Limb (tissue), 2 donors: ENCODE measurements around the gene HINFP.
"Not testable (repeated sequence)": the region's sequence is repeated elsewhere in the genome, so short reads cannot be mapped to it uniquely, and the experiment has no call there.

Experiments
- DNase-seq, 2 donors: peaks; one replicate each; pipeline ENCODE4 v3.0.0-alpha.2; 2016; ENCODE audit errors: extremely low spot score in 2 of 2

HINFP gene

DNA sequence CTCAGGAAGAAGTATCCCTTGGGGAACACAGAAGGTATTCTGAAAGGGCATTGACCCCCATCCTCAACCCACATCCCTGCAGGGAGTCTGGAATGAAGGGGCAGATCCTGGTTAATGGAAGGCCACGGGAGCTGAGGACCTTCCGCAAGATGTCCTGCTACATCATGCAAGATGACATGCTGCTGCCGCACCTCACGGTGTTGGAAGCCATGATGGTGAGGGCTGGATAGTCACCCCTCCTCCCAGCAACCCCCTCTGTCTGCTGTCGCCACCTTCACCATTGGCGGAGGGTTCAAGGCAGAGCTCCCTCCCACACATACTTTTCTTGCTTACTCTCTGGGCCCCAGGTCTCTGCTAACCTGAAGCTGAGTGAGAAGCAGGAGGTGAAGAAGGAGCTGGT, 32.8 kb downstream of the HINFP start:
- DNase-seq, result no peak

DNA sequence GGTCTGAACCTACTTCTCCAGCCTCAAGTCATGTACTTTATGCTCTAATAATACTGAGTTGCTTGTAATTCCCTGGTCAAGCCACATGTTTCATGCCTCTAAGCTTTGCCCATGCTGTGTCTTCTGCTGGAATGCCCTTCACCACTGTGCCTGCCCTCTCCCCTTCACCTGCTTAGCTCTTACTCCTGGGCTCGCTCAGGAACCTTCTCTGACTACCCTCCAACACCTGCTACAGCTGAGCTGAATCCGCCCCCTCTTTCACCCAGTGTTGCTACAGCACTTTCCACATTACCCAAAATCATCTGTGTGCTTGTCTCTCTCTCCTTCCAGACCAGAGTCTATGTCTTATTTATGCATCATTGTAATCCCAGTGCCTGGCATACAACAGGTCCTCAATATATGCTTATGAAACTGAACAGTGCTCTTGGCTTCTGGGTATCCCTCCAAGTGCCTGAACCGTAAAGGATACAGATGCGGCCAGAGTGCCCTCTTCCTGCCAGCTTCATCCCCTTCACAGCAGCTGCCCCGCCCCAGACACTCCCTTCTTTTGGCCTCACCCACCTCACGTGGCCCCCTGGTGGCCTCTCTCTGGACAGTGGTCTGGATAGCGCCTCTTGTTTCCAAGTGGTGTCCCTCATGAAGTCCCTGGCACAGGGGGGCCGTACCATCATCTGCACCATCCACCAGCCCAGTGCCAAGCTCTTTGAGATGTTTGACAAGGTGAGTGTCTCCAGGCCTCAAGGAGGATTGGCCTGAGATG, 34.5 kb downstream of the HINFP start:
- no peak for DNase-seq

GRCh38 chr11:119156496-119156895, 35.1 kb downstream of the HINFP start:
- no peak for DNase-seq

DNA sequence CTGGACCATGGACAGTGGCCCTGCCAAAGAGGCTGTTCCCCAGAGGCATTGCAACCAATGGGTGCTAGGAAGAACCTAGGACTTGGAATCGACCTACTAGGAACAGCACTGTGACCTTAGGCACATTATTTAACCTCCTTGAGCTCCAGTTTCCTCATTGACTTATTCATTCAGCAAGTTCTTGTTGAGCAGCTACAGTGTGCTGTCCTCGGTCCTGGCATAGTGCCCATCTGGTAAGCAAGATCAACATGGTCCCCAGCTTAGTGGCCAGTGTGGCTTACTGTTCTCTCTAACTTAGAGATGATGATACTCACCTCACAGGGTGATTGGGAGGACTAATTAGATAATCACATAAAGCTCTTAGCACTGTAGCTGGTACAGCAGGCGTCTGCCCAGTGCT, 35.7 kb downstream of the HINFP start:
- no peak for DNase-seq

DNA sequence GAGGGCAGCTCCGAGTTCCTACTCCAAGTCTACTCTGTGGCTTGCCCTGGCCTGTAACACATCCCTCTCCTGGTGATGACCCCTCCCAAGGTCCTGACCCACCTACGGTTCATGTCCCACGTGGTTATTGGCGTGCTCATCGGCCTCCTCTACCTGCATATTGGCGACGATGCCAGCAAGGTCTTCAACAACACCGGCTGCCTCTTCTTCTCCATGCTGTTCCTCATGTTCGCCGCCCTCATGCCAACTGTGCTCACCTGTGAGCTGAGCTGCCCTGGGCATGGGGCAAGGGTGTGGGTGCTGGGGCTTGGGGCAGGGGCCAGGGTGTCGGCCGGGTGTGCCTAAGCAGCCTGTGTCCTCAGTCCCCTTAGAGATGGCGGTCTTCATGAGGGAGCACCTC, 37.1 kb downstream of the HINFP start:
- DNase-seq, result no peak

GRCh38 chr11:119160151-119160550, 38.8 kb downstream of the HINFP start:
- no peak for DNase-seq

DNA sequence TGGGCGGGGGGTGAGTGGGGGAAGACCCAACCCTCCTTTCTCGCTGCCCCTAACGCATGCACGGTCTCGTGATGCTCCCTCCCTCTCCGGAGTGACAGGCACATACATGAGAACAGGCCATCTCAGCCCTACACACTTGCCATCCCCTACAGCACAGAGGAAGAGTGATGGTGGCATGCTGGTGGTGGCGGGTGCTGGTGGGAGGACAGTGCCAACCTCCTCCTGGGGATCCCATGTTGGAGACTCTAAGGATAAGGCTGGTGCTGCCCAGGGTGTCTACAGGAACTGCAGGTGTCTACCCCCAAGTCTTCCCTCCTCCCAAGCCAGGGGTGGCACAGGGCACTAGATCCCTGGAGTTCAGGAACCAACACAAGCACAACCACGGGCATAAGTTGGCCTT, 40.5 kb downstream of the HINFP start:
- DNase-seq, result no peak

DNA sequence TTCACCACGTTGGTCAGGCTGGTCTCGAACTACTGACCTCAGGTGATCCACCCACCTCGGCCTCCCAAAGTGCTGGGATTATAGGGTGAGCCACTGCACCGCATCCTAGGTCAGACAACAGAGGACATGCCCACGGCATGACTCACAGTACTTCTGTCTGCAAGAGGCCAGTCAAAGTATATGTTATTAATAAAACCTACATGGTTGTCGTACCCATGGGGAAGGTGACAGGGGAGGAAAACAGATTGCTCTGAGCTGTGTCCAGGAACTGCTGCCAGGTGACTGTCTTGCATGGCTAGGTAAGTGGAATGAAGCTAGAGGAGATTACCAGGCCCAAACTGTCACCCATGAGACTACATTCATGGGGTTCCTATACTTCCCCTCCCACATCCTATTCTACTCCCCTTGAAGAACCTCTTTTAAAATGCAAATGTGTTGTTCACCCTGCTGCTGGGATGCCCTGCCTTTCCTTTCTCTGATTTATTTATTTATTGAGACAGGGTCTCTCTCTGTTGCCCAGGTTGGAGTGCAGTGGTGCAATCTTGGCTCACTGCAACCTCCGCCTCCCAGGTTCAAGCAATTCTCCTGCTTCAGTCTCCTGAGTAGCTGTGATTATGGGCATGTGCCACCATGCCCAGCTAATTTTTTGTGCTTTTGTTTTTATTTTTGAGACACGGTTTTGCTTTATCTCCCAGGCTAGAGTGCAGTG, 45.1 kb downstream of the HINFP start:
- DNase-seq, result no peak

- not testable (repeated sequence) for DNase-seq
Measured at GRCh38 chr11:119167077-119167458, 45.7 kb downstream of the HINFP start.

GRCh38 chr11:119167933-119168332, 46.6 kb downstream of the HINFP start:
- no peak for DNase-seq

DNA sequence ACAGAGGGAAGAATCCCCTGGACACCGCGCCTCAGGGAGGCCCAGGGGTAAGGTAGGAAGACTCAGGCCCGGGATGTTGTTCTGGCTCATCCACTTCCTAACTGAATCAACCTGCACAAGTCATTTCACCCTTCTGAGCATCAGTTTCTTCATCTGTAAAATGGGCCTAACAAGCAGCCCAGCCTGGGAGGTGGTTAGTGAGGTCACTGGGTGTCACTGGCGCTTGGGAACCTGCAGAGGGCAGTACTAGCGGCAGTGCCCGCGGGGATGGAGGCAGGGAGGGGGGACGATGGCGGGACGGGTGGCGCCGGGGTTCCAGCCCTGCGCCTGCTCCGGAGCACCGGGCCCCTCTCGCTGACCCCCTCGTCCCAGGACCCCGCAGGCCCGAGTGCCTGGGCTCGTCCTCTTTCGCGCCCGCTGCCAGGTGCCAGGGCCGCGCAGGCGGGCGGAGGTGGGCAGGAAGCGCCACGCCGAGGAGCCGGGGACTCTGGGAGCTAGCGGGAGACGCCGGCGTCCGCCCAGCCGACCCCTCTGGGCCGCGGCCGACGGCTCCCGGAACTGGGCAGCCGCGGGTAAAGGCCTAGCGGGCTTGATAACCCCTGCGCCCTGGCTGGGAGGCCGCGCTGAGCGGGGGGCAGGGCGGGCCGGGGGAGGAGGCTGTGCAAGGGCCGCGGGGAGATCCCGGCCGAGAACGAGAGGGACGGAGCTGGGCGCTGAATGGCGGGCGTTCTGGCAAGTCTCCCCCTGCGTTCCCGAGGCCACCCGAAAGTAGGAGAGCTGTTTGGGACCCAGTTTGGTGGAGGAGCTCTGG, 47.3 kb downstream of the HINFP start, which contains the start of gene NLRX1:
Gene NLRX1 (plus strand): TSS at position 255 of the 811 bp plus-strand sequence. CDS start 2,679 bp downstream, outside the sequence.
- peak; percentile 75 to 87 for DNase-seq

DNA sequence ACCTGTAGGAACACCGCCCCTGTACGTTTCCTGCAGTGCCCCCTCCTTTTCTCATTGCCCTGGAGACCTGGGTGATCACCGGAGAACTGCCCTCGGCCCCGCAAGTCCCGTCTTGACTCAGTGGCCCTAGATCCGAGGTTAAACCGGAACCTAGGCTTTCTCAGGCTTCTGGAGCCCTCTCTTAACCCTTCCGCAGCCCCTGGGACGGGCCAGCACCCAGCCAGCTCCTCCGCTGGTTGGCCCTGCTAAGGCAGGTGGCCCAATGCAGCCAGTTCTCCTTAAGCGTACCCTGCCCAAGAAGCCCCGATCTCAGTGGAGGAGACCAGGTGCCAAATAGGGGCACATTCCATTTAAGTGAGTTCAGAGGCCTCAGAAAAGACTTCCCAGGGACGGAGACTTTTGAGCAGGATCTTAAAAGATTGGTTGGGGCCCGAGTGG, 47.9 kb downstream of the HINFP start:
- DNase-seq, result peak in 1 of 2 donors; percentile 51

GRCh38 chr11:119172513-119172912, 51.1 kb downstream of the HINFP start:
- DNase-seq, result no peak

- DNase-seq, result no peak
Measured at GRCh38 chr11:119173453-119173852, 52.1 kb downstream of the HINFP start.

GRCh38 chr11:119175493-119176077, 54.2 kb downstream of the HINFP start:
- no peak for DNase-seq

DNA sequence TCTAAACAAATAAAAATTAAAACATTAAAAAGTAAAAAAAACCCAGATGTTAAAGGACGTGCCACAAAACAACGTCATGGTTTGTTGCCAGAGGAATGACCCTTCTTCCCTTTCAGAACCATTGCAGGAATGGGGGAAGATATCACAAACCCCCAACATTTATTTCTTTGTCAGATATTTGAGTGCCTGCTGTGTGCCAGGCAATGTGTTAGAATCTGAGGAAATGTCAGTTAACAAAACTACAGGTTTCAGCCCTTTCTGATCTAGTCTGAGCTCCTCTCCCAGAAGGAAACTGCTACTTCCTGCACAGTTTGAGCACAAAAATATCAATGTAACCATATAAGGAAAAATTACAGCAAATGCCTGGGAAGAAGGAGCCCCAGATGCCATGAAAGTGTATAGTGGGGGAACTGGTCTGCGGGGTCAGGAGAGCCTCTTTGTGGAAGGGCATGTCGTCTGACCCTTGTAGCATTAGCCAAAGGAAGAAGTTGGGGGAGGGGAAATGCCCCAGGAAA, 56.8 kb downstream of the HINFP start:
- DNase-seq, result no peak

DNA sequence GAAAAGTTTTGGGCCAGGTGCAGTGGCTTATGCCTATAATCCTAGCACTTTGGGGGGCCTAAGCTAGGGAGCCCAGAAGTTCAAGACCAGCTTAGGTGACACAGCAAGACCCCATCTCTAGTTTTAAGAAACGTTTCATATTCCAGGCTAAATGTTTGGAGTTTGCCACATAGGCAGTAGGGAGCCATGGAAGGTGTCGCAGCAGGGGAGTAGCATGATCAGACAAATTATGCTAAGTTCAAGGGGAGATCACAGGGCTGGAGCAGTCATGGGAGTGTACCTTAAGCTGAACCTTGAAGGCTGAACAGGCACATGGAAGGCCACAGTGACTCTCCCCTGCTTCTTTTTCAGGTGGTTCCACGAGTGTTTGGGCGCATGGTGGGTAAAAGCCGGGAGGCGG, 58.0 kb downstream of the HINFP start:
- DNase-seq, result no peak

DNA sequence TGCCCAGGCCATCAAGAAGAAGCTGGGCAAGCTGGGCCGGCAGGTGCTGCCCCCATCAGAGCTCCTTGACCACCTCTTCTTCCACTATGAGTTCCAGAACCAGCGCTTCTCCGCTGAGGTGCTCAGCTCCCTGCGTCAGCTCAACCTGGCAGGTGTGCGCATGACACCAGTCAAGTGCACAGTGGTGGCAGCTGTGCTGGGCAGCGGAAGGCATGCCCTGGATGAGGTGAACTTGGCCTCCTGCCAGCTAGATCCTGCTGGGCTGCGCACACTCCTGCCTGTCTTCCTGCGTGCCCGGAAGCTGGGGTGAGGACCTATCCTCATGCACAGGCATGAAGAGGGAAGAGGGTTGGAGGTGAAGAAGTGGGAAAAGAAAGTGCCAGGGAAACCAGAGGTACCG, 58.6 kb downstream of the HINFP start:
- no peak for DNase-seq

DNA sequence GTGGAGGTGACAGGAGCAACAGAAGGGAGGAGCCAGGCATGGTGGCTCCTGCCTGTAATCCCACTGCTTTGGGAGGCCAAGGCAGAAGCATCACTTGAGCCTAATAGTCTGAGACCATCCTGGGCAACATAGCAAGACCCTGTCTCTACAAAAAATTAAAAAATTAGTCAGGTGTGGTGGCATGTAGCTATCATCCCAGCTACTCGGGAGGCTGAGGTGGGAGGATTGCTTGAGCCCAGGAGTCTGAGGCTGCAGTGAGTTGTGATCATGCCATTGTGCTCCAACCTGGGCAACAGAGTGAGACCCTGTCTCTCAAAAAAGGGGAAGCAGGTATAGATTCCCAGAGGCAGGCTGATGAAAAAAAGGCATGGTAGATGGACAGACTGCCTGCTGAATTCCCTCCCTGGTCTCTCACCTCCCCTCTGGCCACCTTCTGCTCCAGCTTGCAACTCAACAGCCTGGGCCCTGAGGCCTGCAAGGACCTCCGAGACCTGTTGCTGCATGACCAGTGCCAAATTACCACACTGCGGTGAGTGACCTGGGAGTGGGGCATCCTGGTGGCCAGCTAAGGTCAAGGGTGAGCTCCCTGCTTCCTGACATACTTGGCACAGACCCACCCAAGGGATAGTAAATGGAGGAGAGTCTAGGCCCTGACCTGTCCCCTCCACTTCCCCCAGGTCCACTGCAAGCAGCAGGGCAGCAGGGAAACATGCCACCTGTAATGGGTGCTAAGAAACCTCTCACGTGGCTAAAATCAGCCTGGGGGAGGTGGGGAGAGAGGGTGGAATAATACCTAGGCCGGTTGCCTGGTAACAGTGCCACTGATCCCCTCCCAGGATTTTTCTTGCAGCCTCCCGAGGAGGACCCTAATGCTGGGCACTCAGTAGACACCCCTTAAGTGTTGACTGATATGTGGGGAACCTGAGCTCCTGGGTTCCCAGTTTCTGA, 59.6 kb downstream of the HINFP start:
- no peak for DNase-seq

- no peak for DNase-seq
Measured at GRCh38 chr11:119181677-119182412, 60.5 kb downstream of the HINFP start.
